CD4-positive, alpha-beta T cell treated with Interleukin-21 for 1 hour (primary cell): ENCODE measurements around the gene TNFRSF21.
"Not testable (repeated sequence)": the region's sequence is repeated elsewhere in the genome, so short reads cannot be mapped to it uniquely, and the experiment has no call there.

Experiments
- DNase-seq: peaks from one replicate; pipeline ENCODE4 v3.0.0-alpha.2; 2020

TNFRSF21 gene

DNA sequence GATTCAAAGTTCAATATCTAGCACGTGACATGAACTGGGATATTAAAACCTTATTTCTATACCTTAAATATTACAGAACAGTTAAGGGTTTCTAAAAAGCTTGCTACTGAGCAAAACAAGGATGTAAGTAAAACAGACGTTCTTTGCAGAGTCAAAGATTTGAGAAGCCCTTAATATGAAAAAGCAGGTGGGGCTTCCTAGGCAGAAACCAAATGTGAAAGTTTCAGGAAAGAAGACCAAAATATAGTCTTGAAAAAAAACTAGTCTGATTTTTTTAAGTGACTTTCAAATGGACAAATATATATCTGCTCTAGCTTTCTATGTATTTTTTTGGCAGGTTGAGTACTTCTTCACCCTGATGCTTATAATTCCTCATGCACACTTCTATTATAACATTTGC, 63.2 kb downstream of the TNFRSF21 start:
- DNase-seq = no peak

DNA sequence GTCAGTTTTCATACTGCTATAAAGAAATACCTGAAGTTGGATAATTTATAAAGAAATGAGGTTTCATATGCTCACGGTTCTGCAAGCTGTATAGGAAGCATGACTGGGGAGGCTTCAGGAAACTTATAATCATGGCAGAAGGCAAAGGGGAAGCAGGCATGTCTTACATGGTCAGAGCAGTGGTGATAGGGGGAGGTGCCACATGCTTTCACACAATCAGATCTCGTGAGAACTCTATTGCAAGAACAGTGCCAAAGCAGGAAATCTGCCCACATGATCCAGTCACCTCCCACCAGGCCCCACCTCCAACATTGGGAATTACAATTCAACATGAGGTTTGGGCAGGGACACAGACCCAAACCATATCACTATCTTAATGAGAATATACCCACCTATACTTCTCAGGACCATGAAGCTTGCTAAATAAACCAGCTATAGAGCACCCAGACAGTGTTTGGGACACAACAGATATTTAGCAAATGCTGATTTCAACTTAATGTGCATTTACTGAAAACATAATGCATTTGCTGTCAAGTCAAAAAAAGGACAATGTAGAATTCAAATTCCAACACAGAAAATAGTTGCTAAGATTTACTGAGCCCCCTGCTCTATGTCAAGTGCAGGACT, 63.8 kb downstream of the TNFRSF21 start:
- no peak for DNase-seq

DNA sequence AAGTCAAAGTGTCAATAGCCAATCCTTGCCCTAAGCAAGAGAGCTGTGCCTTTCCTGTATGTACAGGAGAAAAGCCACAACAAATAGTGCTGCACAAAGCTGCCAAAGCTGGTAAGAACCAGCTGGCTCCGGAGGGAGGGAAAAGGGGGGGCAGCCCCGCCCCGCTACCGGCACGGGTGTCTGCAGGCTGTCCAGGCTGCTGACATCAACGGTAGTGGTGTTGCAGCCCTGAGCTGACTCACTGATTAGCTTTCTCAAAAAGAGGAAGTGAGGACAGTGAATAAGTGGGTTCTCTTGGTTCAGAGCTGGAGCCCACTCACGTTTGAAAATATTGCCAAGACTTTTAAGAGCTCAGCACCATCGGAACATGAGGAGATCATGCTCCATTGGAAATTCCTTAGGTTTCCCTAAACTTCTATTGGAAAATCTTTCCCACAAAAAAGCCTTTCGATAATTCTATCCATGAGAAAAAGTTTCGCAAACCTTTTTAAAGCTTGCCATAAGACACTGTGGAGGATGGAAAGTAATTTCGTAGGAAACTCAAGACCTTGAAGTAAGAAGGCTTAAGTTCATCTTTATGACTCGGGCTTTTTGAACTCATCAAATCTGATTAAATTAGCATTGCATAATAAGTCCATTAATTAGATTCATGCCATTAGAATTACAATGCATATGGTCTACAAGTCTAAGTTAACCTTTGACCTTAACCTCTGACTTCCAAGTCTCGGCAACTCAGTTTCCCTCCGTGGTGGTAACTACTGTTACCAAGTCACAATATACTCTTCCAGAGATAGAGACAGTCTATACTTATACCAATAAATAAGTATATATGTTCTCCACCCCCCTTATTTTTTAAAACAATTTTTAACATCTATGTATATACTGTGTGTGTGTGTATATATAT, 67.0 kb downstream of the TNFRSF21 start:
- DNase-seq = peak; percentile 55

DNA sequence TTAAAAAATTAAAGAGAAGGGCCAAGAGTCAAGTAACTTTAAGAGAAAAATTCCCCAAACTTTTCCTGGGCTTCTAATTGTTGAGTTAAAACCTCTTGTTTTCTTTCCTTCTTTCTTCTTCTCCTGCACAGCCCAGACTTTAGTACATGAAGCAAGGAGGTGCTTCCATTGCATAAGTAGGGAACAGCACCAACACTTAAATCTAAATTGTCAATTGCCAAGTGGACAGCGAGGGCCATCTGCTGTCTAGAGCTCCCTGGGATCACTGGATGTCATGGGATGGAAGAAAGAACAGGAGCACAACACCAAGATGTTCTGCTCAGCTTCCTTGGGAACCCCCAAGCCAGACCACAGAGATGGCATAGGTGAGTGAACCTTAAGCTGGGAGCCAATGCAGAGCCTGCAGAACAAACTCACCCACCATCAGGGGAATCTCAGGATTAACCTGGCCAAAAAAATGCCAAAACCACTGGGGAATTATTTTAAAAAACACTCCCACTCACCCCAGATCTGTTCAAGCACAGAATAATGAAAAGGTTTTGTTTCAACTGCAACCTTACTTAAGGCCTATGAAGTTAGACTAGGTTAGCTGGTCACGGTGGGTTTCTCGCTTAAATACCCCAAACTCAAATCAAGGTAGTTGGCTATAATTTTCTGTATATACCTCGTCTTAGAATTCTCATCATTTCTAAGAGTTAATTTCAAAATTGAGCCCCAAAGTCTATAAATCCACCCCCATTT, 67.8 kb downstream of the TNFRSF21 start:
- no peak for DNase-seq

DNA sequence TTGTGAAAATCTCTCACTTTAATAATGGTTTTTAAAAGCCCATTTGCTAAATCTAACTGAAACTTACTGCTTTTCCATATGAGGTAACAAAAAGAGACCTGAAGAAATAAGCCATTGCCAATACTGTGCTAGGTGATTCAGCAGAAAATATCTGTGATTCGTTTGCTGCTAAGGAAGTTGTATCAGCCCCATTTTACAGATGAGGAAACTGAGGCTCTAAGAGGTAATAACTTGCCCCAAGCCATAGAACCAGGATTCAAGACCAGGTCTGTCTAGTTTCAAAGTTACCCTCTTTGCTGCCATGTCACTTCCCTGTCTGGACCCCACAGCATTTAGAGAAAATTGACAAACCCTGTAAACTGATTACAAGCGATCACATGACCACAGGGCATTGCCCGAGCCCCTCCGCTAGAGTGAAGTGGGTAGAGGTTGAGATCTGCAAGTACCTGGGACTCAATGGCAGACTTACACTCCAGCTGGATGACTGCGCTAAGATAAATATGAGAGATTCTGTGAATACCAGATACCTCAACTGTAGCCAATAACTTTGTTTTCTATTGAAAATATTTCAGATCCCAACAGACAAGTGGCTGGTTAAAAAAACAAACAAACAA, 69.3 kb downstream of the TNFRSF21 start:
- no peak for DNase-seq

DNA sequence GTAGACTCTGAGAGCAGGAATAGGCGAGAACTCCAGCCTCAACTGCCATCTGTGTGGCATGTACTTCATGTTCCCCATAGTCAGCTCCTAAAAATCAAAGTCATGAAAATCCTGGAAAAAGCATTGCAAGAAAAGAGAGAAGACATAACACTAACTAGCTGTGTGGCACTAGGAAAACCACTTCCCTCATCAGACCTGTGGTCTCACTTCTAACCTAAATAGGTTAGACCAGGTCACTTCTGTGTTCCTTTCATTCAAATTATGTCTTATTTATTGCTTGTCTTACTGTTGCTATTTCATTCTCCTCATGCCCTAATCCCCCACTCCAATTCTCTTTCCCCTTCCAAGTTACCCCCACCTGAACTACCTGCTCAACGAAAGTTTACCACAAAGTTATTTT, 70.2 kb downstream of the TNFRSF21 start:
- DNase-seq = no peak

DNA sequence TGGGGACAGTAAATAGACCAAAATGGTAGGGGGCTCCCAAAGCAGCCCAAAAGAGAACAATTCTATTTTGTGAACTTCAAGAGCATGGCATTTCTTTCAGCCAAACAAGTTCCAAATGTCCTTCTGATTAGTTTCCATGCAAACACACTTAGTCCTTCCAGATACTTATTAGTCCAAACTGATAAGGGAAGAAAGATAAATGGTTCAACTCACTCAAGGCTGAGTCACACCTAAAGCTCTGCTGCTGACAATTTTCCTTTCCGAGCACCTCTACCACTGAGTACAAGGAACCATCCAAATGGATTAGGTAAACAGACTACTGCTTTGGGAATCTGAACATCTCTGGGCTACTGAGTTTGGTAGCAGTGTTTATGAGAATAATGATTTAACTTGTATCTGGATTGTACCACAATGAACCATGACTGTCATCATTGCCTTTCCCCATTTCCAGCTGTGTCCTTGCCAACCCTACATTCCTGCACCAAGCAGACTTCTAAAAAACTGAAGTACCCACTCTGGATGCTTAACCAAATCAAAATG, 71.2 kb downstream of the TNFRSF21 start:
- no peak for DNase-seq

DNA sequence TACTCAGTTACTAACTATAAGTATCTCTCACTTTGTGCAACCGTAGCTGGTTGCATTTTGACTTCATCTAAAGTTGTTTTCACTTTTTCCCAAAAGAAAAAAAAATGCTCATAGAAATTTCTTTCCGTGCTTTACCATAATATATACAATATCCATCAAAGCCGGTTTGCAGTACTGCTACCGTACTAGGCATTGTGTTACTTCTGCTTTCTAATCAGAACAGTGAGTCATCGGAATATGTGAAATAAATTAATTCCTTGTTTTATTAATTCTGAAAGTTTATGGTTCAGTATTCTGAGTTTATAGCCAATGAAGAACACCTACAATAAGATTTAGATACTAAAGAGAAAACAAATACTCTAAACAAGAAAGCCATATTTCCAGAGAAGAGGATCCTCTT, 72.5 kb downstream of the TNFRSF21 start:
- DNase-seq = no peak

DNA sequence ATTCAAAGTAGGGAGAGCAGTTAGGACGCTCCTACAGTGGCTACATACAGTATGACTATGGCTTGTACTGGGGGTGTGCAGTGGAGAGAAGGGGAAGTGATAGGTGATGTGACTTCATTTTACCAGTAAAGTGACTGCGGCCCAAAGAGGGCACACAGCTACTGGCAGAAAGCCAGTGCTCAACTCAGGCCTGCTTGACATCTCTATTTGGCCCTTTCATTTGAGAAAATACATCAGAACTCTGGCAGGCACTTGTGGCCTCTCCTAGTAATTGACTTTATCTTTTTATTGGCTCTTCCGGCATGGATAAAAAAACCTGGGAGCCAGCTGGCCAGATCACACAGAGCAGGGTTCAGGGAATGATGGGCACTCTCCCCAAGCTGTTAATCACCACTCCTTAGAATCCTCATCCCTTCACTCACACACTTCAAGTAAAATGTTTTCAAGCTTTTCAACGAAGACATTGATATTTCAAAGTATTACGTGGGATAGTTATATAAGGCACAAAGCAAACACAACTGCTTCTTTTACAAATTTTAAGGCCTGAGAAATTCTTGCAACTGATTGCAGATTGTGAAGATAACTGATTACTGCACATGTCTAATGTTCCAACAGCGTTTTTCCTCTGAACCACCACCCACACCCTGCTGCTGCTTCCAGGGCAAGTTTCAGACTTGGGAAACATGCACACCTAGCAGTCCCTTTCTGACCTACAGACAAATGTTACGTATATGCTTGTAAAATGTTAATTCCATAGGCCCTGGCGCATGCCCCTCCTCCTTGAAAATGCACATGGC, 73.5 kb downstream of the TNFRSF21 start:
- no peak for DNase-seq

DNA sequence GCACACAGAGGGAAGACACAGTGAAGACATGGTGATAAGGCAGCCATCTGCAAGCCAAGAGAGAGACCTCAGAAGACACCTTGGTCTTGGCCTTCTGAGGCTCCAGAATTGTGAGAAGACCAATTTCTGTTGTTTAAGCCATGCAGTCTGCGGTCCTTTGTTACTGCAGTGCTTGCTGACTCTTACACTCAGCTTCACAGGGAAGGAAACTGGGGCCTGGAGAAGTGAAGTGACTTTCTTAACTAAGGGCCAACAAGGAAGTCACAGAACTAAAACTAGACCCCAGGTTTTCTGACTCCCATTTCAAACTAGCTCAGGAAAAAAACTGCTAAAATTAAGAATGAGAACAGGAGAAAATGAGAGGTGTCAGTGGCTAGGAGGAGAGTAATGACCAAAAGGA, 74.3 kb downstream of the TNFRSF21 start:
- DNase-seq = no peak

DNA sequence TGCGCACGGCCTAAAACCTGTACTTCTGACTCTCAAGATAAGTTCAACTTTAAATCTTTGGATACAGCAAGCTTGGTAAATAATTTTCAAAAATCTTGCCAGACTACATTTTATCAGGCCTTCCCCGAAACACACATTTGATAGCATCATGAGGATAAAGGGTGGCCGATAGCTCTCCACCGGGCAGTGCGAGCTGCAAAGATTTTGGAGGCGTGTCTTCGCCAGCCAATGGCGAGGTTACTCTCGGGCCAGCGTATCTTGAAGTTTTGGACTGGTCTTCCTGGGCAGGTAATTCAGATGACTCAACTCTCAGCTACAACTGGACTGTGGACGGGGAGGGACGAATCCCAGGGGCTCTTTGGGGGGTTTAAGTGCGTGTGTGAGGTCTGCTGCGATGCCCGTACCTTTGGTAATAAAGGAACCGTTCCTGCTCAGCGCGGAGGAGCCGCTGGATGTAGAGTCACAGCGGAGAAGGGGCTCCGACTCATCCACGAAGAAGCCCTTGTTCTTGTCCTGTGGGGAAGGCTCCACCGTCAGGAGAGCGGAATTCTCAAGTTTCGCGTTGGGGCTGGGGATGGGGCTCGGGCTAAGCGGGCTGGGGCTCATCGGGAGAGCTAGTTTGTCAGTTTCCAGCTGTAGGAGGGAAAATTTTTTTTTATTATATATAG, 75.3 kb downstream of the TNFRSF21 start:
- DNase-seq = no peak

DNA sequence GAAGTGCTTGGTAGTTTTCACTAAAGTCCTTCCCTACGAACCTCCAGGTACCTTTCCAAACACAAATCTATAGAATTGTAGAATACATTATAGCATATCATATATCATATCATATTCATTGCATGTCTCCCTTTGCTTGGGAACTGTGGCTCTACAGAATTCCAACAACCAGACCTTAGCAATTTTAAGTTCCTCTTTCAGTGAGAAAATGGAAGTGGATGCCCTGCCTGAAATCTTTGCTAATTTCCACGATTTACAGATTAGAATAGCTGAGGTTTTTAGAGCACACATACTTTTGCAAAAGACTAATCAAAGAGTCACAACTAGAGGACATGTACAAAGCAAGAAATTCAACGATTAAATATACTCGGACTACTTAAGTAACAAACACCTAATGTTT, 78.6 kb downstream of the TNFRSF21 start:
- DNase-seq = no peak

DNA sequence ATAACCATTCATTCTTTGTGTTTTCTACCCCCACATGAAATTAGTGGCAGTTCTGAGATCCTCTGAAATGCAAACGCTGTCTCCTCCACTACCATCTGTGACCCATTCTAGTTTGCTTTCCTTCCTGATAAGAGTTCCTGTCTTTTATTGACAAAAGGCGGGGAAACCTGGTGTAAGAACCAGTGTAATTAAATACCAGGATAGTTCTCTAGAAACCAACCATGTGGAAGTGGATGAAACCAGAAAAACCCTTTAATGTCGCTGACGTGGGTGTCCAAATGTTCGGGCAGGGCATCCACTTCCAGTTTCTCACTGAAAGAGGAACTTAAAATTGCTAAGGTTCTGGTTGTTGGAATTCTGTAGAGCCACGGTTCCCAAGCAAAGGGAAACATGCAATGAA, 79.1 kb downstream of the TNFRSF21 start:
- DNase-seq = no peak

DNA sequence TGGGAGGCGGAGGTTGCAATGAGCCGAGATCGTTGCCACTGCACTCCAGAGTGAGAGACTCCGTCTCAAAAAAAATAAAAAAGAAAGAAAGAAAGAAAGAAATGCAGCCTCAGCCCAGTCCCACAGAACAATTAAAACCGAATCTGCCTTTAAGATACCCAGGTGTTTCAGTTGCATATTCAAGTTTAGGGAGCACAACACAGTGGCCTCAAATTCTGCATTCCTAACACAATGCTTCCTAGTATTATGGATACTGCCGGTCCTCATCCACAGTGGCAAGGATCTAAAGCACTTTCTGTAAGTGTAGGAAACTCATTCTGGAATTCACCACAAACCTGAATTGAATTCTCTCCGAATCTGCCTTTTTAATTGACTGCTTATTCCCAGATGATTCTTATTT, 80.5 kb downstream of the TNFRSF21 start:
- no peak for DNase-seq

DNA sequence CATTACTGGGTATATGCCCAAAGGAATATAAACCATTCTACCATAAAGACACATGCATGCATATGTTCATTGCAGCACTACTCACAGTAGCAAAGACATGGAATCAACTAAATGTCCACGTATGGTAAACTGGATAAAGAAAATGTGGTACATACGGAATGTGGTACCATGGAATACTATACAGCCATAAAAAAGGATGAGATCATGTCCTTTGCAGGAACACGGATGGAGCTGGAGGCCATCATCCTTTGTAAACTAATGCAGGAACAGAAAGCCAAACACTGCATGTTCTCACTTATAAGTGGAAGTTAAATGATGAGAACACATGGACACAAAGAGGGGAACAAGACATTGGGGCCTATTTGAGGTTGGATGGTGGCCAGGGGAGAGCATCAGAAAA, 81.6 kb downstream of the TNFRSF21 start:
- not testable (repeated sequence) for DNase-seq

DNA sequence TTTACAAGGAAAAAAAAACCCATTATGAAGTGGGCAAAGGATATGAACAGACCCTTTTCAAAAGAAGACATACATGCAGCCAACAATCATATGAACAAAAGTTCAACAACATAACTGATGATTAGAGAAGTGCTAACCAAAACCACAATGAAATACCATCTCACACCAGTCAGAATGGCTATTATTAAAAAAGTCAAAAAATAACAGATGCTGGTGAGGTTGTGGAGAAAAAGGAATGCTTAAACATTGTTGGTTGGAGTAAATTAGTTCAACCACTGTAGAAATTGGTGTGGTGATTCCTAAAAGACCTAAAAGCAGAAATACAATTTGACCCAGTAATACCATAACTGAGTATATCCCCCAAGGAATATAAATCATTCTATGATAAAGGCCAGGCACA, 86.5 kb downstream of the TNFRSF21 start:
- DNase-seq = not testable (repeated sequence)

DNA sequence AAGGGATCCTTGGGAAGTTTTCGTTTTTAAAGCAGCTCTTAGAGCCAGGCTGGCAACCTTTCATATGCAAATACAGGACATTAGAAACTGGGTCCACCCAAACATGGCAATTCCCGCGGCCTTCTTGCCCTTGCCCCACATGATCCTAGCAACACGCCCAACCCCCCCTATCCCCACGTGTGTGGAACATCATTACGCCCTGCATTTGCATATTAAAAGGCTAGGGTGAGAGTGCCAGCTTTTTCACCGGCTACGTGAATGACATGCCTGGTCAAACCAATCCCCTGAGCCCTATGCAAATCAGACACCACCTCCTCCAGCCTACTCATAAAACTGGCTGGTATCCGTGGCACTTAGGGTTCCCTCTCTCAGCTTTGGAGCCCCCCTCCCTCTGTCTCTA, 88.1 kb downstream of the TNFRSF21 start:
- no peak for DNase-seq

DNA sequence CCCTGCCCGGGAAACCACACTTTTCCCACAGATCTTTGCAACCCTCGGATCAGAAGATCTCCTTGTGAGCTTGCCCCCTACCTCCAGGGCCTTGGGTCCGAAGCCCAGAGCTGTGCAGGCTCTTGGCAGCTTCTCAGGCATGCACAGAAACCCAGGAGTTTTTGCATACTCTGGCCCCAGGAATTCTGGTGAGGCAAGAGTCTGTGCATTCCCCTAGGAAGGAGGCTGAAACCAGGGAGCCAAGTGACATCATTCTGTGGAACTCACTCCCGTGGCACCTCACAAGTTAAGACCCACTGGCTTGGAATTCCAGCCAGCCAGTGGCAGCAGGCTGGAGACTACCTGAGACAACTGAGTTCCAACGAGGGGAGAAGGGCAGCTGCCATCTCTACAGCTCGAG, 100.1 kb downstream of the TNFRSF21 start:
- no peak for DNase-seq

DNA sequence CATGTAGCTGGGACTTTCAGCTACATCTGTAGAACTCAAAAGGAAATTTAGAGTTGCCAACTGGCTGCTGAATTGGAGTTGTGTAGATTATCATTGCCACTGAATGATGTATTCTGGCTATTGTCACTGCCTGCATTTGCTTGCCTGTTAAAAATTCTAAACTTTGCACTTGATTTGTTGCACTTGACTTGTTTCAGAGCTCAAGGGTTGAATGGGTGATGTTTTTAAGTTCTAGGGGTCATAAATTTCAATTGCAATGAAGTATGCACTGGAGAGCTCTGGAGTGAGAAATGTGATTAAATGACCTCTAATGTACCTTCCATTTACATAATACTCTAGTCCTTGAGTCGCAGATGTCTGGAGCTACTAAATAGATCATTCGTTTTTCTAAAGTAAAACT, 102.4 kb downstream of the TNFRSF21 start:
- DNase-seq = no peak

DNA sequence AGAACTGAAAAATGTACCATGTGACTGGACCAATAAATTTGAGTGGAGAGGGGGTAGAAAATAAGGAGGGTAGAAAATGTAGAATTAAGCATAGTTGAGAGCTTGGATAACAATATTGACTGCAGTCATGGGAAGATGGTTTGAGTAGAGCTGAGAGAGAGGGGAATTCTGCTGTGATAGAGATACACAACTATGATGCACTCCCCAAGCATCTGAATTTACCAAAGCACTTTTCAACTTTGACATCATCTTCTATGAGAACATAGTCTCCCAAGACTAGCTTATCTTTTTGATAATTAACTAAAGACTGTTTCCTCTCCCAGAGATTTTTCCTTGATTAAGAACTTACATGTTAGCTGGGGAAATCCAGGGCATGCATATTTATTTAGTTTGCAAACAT, 103.1 kb downstream of the TNFRSF21 start:
- DNase-seq = no peak

DNA sequence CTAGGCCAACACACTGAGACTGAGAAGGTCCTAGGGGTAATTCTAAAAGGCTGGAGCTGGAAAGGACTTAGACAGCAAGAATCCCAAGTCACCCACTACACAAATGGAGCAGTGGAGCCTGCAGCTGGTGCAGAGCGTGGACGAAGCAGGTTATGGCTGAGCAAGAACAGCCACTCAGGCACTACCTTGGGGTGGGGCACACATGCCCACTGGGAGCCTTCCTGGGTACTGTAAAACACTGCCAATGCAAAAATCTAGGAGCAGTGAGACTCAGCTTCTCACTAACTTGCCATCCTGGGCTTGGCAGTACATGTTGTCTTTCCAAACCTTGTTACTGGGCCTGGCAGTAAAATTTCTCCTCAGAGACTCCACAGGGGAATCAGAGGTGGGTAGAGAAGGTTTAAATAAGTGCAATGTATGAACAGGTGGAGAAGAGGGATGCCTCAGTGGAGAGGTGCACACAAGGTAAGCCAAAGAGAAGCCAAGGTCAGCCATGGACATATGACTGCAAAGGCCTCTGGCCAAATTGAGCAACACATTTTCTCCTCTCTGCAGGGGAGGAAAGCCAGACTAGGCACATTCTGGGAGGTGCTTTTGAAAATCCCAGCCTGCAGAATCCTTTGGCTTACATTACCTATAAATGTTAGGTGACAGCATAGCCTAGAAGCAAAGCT, 105.6 kb downstream of the TNFRSF21 start:
- DNase-seq = no peak
